Activated naive CD4-positive, alpha-beta T cell treated with anti-CD3 and anti-CD28 coated beads for 36 hours (primary cell): ENCODE measurements around the gene KNCN. TPM values are rescaled to one million over a fixed set of nuclear protein-coding genes. Genes with fewer than 3 reads are reported as not detected.

Experiments
- CTCF ChIA-PET: fragments of 350-600 bp; sonication (Branson Sonifier 250); formaldehyde crosslinking; loops from one replicate; lab custom pipeline; 2021; ENCODE audit warnings: antibody characterized with exemption; lab: Charles Lee
- DNase-seq: peaks from one replicate; pipeline ENCODE4 v3.0.0-alpha.2; 2020
- H3K27ac Mint-ChIP-seq: one replicate; pipeline ENCODE4 v1.8.0; 2021; ENCODE audit warnings: mild to moderate bottlenecking, mixed read lengths
- H3K27me3 Mint-ChIP-seq: one replicate; pipeline ENCODE4 v1.8.0; 2021; ENCODE audit warnings: low read depth, mixed read lengths
- H3K36me3 Mint-ChIP-seq: one replicate; pipeline ENCODE4 v1.8.0; 2021; ENCODE audit warnings: low read depth, mixed read lengths
- H3K4me1 Mint-ChIP-seq: one replicate; pipeline ENCODE4 v1.8.0; 2021; ENCODE audit warnings: low read depth, mixed read lengths
- H3K4me3 Mint-ChIP-seq: one replicate; pipeline ENCODE4 v1.8.0; 2021; ENCODE audit warnings: mild to moderate bottlenecking, moderate library complexity, mixed read lengths
- H3K9me3 Mint-ChIP-seq: one replicate; pipeline ENCODE4 v1.8.0; 2021; ENCODE audit warnings: mixed read lengths
- intact Hi-C: fragments of 100-400 bp; cut with micrococcal nuclease; formaldehyde crosslinking; loops from one replicate; pipeline ENCODE4 v1.15.1; 2023
- total RNA-seq, 2 experiments: library from RNA; stranded (reverse); gene quantifications; one replicate each; pipeline ENCODE4 v1.2.3, GENCODE V29; 2021

KNCN gene
- total RNA-seq, 2 experiments from 2014 or later: not detected

- no peaks in the 10 kb centered on the region for H3K4me1 Mint-ChIP-seq
- no peaks in the 10 kb centered on the region for H3K9me3 Mint-ChIP-seq
- H3K27me3 Mint-ChIP-seq: peaks cover 21% of the 10 kb centered on the region
- H3K4me3 Mint-ChIP-seq: no peak overlapping the region
- H3K36me3 Mint-ChIP-seq: no peaks in the 10 kb centered on the region
- intact Hi-C loops: loop anchor here (2.0 kb wide), 1 partner anchor 17 kb away; no protein-coding TSS in a partner anchor
- H3K27ac Mint-ChIP-seq: no peak overlapping the region
- DNase-seq: no peak
- CTCF ChIA-PET: interaction anchor here (1.4 to 1.6 kb wide), 3 partner anchors 16 to 175 kb away, joined by 3 to 6 read pairs (median 3); no protein-coding TSS in a partner anchor
These were observed 1.5 kb downstream of the KNCN start for GRCh38 chr1:46549697-46550681.

- DNase-seq: peak; percentile 18
- no peak overlapping the region for H3K4me3 Mint-ChIP-seq
- H3K27me3 Mint-ChIP-seq: peaks cover 41% of the 10 kb centered on the region
- H3K27ac Mint-ChIP-seq: no peak overlapping the region
- intact Hi-C loops: loop anchor here (1.0 to 2.0 kb wide), 4 partner anchors 15 to 105 kb away; no protein-coding TSS in a partner anchor
- H3K36me3 Mint-ChIP-seq: no peaks in the 10 kb centered on the region
- CTCF ChIA-PET: interaction anchor here (0.7 to 2.9 kb wide), 9 partner anchors 10 to 177 kb away, joined by 3 to 15 read pairs (median 3); partner anchors contain the start of gene MKNK1
- no peaks in the 10 kb centered on the region for H3K9me3 Mint-ChIP-seq
- H3K4me1 Mint-ChIP-seq: no peaks in the 10 kb centered on the region
These were observed 3.7 kb downstream of the KNCN start for GRCh38 chr1:46547481-46548383.

DNA sequence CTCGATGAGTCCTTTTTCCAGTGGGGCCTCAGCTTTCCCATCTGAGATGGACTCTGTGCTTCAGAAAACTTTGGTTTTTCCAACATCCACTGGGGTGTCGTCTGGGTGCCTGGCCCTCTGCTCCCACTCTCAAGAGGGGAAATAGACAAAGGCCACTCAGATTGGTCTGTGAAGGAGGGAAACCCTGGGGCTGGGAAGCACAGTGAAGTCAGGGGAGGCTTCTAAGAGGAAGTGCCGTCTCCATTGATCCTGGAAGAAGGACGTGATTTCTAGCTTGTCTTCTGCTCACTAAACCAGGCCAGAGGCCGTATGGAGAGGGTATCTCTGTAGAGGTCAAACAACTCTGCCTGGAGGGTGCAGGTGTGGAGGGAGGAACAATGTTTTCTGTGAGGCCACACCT lies 5.2 kb downstream of the KNCN start:
- Mint-ChIP-seq H3K4me1 (no peaks in the 10 kb centered on the region), H3K36me3 (no peaks in the 10 kb centered on the region), H3K4me3 (no peak overlapping the region), H3K27ac (no peak overlapping the region), H3K9me3 (no peaks in the 10 kb centered on the region), H3K27me3 (peaks cover 49% of the 10 kb centered on the region)
- intact Hi-C loops: no loop called here
- no peak for DNase-seq
- CTCF ChIA-PET: no interaction called here

- no peak overlapping the region for H3K27ac Mint-ChIP-seq
- H3K4me3 Mint-ChIP-seq: no peak overlapping the region
- H3K36me3 Mint-ChIP-seq: no peaks in the 10 kb centered on the region
- intact Hi-C loops: no loop called here
- no peaks in the 10 kb centered on the region for H3K4me1 Mint-ChIP-seq
- H3K27me3 Mint-ChIP-seq: peaks cover 49% of the 10 kb centered on the region
- DNase-seq: no peak
- CTCF ChIA-PET: interaction anchor here (1.4 kb wide), 1 partner anchor 99 kb away, joined by 5 read pairs; no protein-coding TSS in a partner anchor
- no peaks in the 10 kb centered on the region for H3K9me3 Mint-ChIP-seq
These were observed 5.7 kb downstream of the KNCN start for GRCh38 chr1:46545784-46546183.

DNA sequence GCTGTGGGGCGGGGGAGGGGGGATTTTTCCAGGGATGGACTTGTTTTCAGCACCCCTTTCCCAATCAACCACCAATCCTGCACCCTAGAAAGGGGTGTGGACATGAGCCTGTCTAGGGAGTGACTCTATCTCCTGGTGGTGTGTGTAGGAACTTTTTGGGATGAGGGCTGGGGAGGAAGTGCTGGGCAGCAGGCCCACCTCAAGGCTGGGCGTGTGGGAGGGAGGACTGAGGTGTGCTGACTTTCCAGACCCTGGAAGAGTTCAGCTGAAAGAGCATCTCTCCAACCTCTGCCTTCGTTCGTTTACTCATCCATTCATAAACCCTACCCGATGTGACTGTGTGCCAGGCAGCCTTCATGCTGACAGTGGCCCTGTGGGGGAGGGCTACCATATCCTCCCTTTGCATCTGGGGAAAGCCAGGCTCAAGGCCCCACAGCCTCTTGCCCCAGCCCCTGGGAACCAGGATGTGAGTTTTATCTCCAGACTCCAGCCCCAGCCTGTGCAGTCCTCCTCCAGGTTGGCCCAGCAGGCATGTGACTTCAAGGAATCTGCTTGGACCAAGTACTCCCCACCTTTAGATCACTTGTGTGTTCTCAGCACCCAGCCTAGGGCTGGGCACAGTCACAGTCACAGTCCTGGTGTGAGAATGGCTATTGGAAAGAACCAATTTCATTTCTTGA lies 6.7 kb downstream of the KNCN start:
- Mint-ChIP-seq H3K9me3 (no peaks in the 10 kb centered on the region), H3K36me3 (no peaks in the 10 kb centered on the region), H3K4me3 (no peak overlapping the region), H3K27ac (no peak overlapping the region), H3K27me3 (peaks cover 50% of the 10 kb centered on the region), H3K4me1 (no peaks in the 10 kb centered on the region)
- CTCF ChIA-PET: interaction anchor here (0.6 to 1.4 kb wide), 4 partner anchors 67 to 326 kb away, joined by 3 to 6 read pairs (median 5); no protein-coding TSS in a partner anchor
- DNase-seq: no peak
- intact Hi-C loops: no loop called here

GRCh38 chr1:46543761-46544560 lies 7.5 kb downstream of the KNCN start:
- no peak for DNase-seq
- Mint-ChIP-seq H3K4me1 (no peaks in the 10 kb centered on the region), H3K9me3 (no peaks in the 10 kb centered on the region), H3K36me3 (no peaks in the 10 kb centered on the region), H3K27ac (no peak overlapping the region), H3K27me3 (peaks cover 50% of the 10 kb centered on the region), H3K4me3 (no peak overlapping the region)
- intact Hi-C loops: no loop called here
- CTCF ChIA-PET: interaction anchor here (0.6 to 1.2 kb wide), 3 partner anchors 9 to 325 kb away, joined by 3 to 6 read pairs (median 5); a partner anchor contains a TSS

DNA sequence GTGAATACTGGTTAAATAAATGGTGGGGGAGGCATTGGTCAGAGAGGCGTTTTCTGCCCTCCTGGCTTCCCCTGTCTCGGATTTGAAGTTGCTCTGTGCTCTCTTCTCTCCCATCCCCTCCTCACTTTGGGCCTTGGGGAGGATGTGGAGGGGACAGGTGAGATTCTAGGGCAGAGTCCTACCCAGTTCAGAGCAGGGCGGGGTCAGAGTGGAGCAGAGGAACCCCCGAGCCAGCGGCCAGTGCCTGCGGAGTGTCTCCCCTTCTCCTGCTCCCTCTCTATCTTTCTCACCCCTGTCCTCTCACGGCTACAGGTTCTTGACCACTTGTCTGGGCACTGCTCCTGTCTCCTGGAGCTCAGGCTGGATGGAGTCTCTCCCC lies 8.1 kb downstream of the KNCN start:
- H3K9me3 Mint-ChIP-seq: no peaks in the 10 kb centered on the region
- no peaks in the 10 kb centered on the region for H3K4me1 Mint-ChIP-seq
- DNase-seq: no peak
- no peak overlapping the region for H3K27ac Mint-ChIP-seq
- H3K4me3 Mint-ChIP-seq: no peak overlapping the region
- CTCF ChIA-PET: interaction anchor here (0.7 to 1.2 kb wide), 2 partner anchors 9 to 48 kb away, joined by 3 read pairs; a partner anchor contains a TSS
- intact Hi-C loops: no loop called here
- peaks cover 50% of the 10 kb centered on the region for H3K27me3 Mint-ChIP-seq
- no peaks in the 10 kb centered on the region for H3K36me3 Mint-ChIP-seq

DNA sequence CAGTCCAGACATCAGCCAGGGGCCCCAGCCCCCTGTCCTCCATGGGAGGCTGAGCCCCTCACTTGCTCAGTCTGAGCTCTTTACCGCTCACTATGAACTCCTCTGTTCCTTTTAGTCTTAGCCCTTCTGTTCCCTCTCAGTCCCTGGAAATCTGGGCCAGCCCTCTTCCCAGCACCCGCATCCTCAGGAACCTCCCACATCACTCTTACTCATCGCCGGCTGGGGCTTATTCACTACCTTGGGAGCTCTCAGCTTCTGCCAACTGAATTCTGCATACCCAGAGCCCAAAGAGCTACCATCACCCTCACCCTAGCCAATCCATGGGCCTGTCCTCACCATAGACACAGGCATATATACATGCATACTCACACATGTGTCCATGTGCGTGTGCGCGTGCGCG lies 11.5 kb downstream of the KNCN start:
- CTCF ChIA-PET: interaction anchor here (0.8 to 1.6 kb wide), 3 partner anchors 11 to 93 kb away, joined by 4 to 8 read pairs (median 4); no protein-coding TSS in a partner anchor
- peaks cover 29% of the 10 kb centered on the region for H3K27me3 Mint-ChIP-seq
- H3K27ac Mint-ChIP-seq: no peak overlapping the region
- no peaks in the 10 kb centered on the region for H3K36me3 Mint-ChIP-seq
- H3K4me3 Mint-ChIP-seq: no peak overlapping the region
- intact Hi-C loops: no loop called here
- H3K9me3 Mint-ChIP-seq: no peaks in the 10 kb centered on the region
- no peaks in the 10 kb centered on the region for H3K4me1 Mint-ChIP-seq
- DNase-seq: no peak

GRCh38 chr1:46538147-46538546 lies 13.3 kb downstream of the KNCN start:
- DNase-seq: no peak
- Mint-ChIP-seq H3K9me3 (no peaks in the 10 kb centered on the region), H3K4me3 (no peak overlapping the region), H3K27ac (no peak overlapping the region), H3K4me1 (peaks cover 3% of the 10 kb centered on the region), H3K27me3 (peaks cover 21% of the 10 kb centered on the region), H3K36me3 (no peaks in the 10 kb centered on the region)
- CTCF ChIA-PET: interaction anchor here (1.1 to 1.8 kb wide), 2 partner anchors 10 to 91 kb away, joined by 4 read pairs; no protein-coding TSS in a partner anchor
- intact Hi-C loops: no loop called here

DNA sequence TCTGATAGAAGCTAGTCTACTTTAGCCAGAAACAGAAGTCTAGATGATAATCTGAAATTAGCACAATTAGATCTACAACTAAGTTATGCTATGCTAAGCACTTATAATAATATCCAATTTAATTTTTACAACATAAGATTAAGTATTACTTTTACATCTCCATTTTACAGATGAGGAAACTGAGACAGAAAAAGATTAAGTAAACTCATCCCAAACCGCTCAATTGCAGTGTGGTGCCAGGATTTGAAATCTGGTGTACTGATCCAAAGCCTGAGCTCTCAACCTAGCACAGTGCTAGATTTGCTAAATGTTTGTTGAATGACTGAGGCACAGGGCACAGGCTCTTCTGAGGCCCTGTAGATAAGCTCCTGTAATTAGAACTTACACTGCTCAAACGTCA lies 13.8 kb downstream of the KNCN start:
- H3K27me3 Mint-ChIP-seq: peaks cover 16% of the 10 kb centered on the region
- no peak overlapping the region for H3K4me3 Mint-ChIP-seq

GRCh38 chr1:46536527-46536926 lies 14.9 kb downstream of the KNCN start:
- DNase-seq: no peak
- Mint-ChIP-seq H3K27me3 (peaks cover 9% of the 10 kb centered on the region), H3K9me3 (no peaks in the 10 kb centered on the region), H3K4me3 (no peak overlapping the region), H3K36me3 (no peaks in the 10 kb centered on the region), H3K4me1 (peaks cover 9% of the 10 kb centered on the region), H3K27ac (no peak overlapping the region)
- CTCF ChIA-PET: interaction anchor here (0.7 to 1.0 kb wide), 3 partner anchors 9 to 878 kb away, joined by 4 to 5 read pairs (median 4); no protein-coding TSS in a partner anchor
- intact Hi-C loops: no loop called here

More for the DNA sequence above, 13.8 kb downstream of the KNCN start:
- H3K9me3 Mint-ChIP-seq: no peaks in the 10 kb centered on the region
- intact Hi-C loops: no loop called here
- H3K4me1 Mint-ChIP-seq: peaks cover 3% of the 10 kb centered on the region
- H3K27ac Mint-ChIP-seq: no peak overlapping the region
- no peak for DNase-seq
- no peaks in the 10 kb centered on the region for H3K36me3 Mint-ChIP-seq
- CTCF ChIA-PET: interaction anchor here (1.1 to 1.8 kb wide), 2 partner anchors 11 to 91 kb away, joined by 4 read pairs; no protein-coding TSS in a partner anchor
